ENCODE data around the gene DCHS2. TPM values are rescaled to one million over a fixed set of nuclear protein-coding genes. Genes with fewer than 3 reads are reported as not detected.

Gene DCHS2
- total RNA-seq, 4 donors from 2014 or later, result 0.53 to 1.5 (median 0.57) TPM; not detected in 1

DNA sequence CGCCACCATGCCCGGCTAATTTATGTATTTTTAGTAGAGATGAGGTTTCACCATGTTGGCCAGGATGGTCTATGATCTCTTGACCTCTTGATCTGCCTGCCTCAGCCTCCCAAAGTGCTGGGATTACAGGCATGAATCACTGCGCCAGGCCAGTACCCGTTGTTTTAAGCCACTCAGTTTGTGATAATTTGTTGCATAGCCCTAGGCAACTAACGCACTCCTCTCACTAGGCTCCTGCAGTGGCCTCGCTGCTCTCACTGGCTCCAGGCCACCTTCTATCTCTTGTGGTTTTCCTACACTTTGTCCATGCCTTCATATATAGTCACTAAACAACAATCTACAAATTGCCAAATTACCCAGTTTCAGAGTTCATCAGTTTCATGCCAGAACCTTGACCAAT is 58.1 kb downstream of the DCHS2 start:
- H3K4me1 ChIP-seq, result no peaks in the 10 kb centered on the region
- no peak overlapping the region for H3K4me3 ChIP-seq
- intact Hi-C loops (cut with DNase I), result no loop called here
- no peak overlapping the region for H3K27ac ChIP-seq
- 83 to 90% methylated on average over 5 to 6 of the region's 6 CpGs for WGBS, 2 donors
- no peaks in the 10 kb centered on the region for H3K27me3 ChIP-seq
- H3K9me3 ChIP-seq, result no peaks in the 10 kb centered on the region
- DNase-seq, result no peak
- no peaks in the 10 kb centered on the region for H3K36me3 ChIP-seq
- TF ChIP-seq, protein P1, sequence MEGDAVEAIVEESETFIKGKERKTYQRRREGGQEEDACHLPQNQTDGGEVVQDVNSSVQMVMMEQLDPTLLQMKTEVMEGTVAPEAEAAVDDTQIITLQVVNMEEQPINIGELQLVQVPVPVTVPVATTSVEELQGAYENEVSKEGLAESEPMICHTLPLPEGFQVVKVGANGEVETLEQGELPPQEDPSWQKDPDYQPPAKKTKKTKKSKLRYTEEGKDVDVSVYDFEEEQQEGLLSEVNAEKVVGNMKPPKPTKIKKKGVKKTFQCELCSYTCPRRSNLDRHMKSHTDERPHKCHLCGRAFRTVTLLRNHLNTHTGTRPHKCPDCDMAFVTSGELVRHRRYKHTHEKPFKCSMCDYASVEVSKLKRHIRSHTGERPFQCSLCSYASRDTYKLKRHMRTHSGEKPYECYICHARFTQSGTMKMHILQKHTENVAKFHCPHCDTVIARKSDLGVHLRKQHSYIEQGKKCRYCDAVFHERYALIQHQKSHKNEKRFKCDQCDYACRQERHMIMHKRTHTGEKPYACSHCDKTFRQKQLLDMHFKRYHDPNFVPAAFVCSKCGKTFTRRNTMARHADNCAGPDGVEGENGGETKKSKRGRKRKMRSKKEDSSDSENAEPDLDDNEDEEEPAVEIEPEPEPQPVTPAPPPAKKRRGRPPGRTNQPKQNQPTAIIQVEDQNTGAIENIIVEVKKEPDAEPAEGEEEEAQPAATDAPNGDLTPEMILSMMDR (IDR thresholded peaks at IDR 0.05), result no peak
- TF ChIP-seq POLR2A (IDR thresholded peaks at IDR 0.05), result no peak

DNA sequence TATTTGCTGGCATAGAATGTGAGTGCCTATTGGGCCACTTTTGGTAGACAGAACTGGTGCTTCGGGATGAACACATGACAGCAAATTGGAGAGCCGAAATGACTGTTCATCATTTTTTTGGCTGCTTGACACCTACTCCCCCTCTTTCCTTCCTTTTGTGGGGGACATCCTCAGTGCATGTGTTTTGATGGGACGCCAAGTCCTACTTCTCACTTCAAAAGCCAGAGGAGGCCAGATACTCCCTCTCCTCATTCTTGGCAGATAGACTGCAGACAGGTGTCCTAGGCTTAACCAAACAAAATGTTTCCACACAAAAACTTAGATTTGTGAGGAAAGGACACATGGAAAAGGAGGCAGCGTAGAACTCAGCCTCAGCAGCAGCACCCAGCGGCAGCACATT is 62.4 kb downstream of the DCHS2 start:
- TF ChIP-seq, protein P1 (IDR thresholded peaks at IDR 0.05), result no peak
- TF ChIP-seq POLR2A (IDR thresholded peaks at IDR 0.05), result no peak
- no peak for DNase-seq
- intact Hi-C loops (cut with DNase I), result no loop called here
- no peaks in the 10 kb centered on the region for H3K4me1 ChIP-seq
- no peaks in the 10 kb centered on the region for H3K27me3 ChIP-seq
- no peaks in the 10 kb centered on the region for H3K36me3 ChIP-seq
- H3K27ac ChIP-seq, result no peak overlapping the region
- H3K4me3 ChIP-seq, result no peak overlapping the region
- no peaks in the 10 kb centered on the region for H3K9me3 ChIP-seq
- WGBS, 2 donors, result 77 to 81% methylated on average over 5 of the region's 5 CpGs

DNA sequence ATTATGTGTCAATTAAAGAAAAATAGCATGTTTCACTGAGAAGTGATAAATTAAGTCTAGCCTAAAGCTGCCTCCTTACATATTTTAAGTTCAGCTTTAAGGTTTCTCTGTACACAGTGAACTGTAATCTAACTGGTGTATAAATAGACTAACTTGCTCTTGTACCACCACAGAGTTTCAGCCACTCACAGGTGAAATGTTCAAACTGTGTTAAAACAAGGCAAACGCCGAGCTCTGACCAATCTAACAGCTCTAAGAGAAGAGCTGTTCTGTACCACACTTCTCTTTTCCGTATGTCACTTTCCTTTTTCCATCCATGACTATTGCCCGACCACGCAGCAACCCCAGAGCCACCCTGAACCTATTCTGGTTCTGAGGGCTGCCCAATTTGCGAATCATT is 64.5 kb downstream of the DCHS2 start:
- H3K36me3 ChIP-seq, result no peaks in the 10 kb centered on the region
- WGBS, 2 donors, result 84 to 85% methylated on average over 6 of the region's 6 CpGs
- TF ChIP-seq POLR2A (IDR thresholded peaks at IDR 0.05), result no peak
- TF ChIP-seq, protein P1 (IDR thresholded peaks at IDR 0.05), result no peak
- DNase-seq, result no peak
- H3K9me3 ChIP-seq, result no peaks in the 10 kb centered on the region
- H3K4me1 ChIP-seq, result no peaks in the 10 kb centered on the region
- no peak overlapping the region for H3K27ac ChIP-seq
- H3K27me3 ChIP-seq, result no peaks in the 10 kb centered on the region
- intact Hi-C loops (cut with DNase I), result no loop called here
- H3K4me3 ChIP-seq, result no peak overlapping the region

DNA sequence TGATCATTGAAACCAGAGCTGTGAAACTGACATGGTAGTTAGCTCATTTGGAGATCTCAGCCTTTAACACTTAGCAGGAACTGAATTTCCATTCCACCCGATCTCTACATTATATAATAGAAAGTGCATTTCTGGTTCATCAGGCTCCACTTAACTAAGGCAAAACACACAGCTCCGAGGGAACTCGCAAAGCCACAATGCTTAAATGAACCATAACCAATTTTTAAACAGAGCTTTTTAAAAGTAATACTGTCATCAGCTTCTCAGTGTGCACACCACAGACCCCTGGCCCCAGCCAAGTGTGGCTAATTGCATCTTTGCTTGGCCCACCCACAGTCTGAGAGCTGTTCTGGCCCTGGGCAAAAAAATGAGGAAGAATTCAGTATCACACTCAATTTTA is 66.1 kb downstream of the DCHS2 start:
- no peak for TF ChIP-seq POLR2A (IDR thresholded peaks at IDR 0.05)
- TF ChIP-seq, protein P1 (IDR thresholded peaks at IDR 0.05), result no peak
- Histone ChIP-seq H3K27ac (no peak overlapping the region), H3K4me1 (no peaks in the 10 kb centered on the region), H3K27me3 (no peaks in the 10 kb centered on the region), H3K4me3 (no peak overlapping the region), H3K36me3 (no peaks in the 10 kb centered on the region), H3K9me3 (no peaks in the 10 kb centered on the region)
- intact Hi-C loops (cut with DNase I), result no loop called here
- 66 to 79% methylated on average over 3 of the region's 3 CpGs for WGBS, 2 donors
- DNase-seq, result no peak

DNA sequence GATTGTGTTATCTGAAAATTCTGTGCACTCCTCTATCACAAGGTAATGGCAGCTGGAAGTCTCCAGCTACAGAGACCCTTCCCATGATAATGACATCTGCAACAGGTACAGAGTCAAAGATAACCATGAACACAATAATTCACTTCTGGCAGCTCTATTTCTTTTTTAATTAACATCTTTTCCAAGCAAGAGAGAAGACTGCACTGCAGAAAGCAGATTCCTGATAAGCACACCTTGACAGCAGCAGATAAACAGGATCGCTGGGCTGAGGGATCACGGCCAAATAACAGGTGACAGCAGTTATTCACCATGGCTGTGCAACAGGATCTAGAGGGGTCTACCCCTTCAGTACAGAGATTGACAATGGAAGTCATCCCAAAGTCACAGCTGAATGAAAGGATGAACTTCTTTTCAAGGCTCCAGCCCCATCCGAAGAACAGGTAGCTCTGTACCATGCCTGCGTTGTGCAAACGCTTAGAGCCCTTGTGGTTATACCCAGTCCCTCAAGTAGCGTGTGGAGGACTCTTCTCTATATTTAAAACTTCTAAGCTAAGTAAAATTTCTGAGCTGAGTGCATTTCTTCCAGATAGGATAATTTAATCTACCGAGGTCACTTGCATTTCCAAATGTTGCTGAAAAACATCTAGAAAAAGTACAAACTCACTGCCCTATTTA is 66.7 kb downstream of the DCHS2 start:
- no peaks in the 10 kb centered on the region for H3K4me1 ChIP-seq
- TF ChIP-seq, protein P1 (IDR thresholded peaks at IDR 0.05), result no peak
- no peak for TF ChIP-seq POLR2A (IDR thresholded peaks at IDR 0.05)
- no peak overlapping the region for H3K27ac ChIP-seq
- intact Hi-C loops (cut with DNase I), result no loop called here
- WGBS, 2 donors, result 82 to 91% methylated on average over 7 of the region's 7 CpGs
- H3K9me3 ChIP-seq, result no peaks in the 10 kb centered on the region
- no peaks in the 10 kb centered on the region for H3K36me3 ChIP-seq
- no peaks in the 10 kb centered on the region for H3K27me3 ChIP-seq
- no peak for DNase-seq
- no peak overlapping the region for H3K4me3 ChIP-seq

Measured in esophagus squamous epithelium (tissue), 5 donors.